Stimulated activated CD8-positive, alpha-beta memory T cell treated with anti-CD3 and anti-CD28 coated beads, Interleukin-4, amount 100 ng/mL, for 24 hours (primary cell): ENCODE results near the gene PCP4.

Experiments
- DNase-seq: peaks from one replicate; pipeline ENCODE4 v3.0.0-alpha.2; 2020; ENCODE audit warnings: low read depth

The PCP4 gene

DNA sequence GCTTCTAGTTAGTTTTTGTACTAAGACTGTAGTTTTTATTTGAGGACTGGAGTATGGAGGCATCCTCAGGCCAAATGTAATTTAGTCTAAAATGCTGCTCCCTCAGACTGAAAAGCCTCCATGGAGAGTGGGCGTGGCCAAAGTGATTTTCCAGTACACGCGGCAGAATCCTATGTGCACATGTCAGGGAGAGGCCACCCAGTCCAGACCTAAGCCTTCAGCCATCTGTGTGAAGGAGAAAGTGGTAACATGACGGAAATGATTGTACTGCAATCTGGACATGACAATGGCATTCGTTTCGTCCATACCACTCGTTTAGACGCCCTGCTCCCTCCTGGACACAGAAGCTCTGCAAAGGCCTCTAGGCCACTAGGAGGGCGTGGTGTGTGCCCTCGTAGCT, 56.2 kb downstream of the PCP4 start:
- DNase-seq, result no peak

DNA sequence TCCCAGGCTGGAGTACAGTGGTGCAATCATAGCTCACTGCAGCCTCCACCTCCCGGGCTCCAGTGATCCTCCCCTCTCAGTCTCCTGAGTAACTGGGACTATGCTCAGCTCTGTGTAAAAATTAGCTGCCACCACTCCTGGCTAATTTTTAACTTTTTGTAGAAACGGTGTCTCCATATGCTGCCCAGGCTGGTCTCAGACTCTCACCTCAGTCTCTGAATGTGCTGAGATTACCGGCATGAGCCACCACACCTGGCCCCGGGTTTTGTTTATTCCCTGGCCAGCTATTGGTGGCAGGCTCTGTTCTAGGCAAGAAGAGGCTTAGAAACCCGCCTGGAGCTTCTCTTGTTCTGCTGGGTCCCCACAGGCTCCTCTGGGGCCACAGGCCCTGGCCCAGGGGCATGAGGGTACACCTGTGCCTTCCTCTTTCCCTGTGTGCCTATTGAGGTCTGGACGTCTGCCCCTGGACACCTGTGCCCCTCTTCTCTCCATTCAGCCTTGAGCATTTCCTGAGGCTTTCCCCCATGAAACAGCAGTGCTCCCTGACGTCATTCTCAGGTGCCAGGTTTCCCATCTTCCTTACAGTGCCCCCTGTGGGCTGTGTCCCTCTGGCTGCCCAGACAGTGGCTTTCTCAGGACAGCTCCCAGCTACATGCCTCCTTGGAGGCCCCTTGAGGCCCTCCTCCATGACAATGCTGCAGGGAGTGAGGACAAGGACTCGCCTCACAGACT, 57.5 kb downstream of the PCP4 start:
- no peak for DNase-seq

DNA sequence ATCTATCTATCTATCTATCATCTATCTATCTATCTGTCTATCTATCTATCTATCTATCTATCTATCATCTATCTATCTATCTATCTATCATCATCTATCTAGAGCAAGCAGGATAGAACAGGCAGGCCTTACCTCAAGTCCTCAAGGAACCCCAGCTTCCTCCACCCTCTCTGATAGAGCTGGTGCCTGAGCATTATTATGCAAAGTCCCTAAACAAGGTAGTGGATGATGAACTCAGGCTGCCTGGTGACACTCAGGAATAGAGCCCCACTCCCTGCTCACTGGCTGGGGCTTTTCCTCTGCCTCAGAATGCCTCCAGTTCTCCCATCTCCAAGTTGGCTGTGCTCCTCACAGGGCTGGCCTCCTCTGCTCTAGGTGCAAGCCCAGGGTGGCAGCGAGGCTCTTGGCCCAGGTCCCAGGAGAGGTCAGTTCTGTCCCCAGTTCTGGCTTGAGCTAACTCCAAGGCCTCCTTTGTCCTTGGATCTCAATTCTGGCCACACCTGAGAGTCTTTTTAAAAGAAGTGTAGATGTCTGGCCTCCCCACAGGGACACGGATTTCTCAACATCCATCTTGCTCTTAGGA, 60.2 kb downstream of the PCP4 start:
- no peak for DNase-seq

DNA sequence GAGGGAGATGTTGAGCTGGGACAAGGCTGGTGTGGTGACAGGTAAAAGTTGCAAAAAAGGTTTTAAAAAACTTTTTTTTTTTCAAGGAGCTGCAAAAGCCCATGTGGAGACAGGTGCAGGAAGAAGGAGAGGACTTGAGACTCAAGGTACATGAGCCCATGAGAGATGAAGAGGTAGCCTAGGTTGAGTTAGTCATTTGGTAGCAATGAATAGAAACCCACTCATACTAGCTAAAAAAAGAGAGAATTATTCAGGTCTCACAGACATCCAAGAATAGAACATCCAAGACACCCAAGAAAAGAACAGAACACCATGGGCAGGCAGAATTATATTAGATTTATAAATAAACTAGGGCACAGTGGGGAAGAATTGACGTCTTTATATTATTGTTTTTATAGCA, 65.1 kb downstream of the PCP4 start:
- no peak for DNase-seq

DNA sequence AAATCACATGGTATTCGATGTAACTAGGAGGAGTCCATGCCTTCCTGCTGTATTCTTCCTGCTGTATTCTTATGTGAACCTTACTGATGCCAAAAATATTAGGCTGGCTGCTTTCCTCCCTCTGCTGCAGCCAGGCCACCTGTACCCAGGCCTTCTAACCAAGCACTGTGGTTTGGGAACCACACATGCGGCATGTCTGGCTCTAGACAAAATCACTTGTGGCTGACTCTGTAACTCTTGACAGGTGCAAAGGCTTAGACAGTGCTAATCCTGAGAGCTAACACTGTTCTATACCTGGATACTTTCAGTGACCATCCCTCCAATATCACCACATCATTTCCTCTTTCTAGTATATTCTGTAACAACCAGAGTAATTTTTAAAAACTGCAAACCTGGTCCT, 67.7 kb downstream of the PCP4 start:
- DNase-seq, result no peak

DNA sequence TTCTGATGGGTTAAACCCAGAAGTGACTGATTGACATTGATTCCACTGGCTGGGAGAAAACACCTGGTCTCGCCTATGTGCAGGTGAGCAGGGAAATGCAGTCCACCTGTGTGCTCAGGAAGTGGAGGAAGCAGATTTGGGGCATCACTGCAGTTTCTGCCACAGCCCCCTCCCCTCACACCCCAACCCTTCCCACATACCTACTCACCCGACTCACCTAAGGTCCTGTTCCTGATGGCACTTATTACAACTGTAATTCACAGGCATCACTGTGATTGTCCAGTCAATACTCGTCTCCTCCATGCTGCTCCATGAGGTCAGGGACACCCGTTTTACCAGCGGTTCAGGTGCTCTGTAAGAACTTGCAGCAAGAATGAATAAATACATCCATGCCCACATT, 68.5 kb downstream of the PCP4 start:
- no peak for DNase-seq

DNA sequence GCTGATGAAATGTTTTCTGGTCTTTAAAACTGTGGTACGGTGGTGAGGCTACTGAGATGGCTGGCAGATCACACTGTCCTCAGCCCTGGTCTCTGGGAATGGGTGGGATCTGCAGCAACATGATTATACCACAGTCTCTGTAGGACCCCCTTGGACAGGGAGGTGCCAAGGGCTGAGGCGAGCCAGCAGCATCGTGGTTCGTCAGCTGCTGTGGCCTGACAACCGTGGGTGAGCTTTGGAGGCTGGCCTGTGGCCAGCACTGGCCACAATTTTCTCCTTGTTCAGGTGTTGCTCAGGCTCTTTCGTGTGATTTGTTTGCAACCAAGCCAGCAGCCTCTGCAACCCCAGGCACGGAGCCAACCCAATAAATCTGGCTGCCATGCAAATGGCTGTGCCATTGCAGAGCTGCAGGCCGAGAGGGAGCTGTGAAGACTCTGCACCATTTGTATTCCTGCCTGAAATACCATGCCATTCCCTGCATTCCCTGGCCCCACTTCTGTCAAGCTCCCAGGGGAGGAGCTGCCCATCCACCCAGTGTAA, 70.9 kb downstream of the PCP4 start:
- DNase-seq, result no peak

DNA sequence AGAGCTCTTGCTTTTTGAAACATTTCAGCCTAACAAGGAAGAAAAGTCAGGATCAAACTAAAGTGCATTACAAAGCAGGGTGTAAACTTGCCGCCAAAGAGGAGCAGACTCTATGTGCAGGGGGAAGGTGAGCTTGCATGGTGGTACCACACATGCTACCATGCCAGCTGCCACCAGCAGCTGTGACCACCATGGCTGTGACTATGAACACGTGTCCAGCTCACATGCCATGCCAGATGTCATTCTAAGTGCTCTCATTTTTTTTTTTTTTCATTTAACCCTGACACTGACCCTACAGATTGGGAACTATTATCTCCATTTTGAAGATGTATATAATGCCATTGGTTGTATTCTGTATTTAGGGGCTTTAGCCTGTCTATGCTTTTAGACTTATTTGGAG, 79.0 kb downstream of the PCP4 start:
- no peak for DNase-seq

DNA sequence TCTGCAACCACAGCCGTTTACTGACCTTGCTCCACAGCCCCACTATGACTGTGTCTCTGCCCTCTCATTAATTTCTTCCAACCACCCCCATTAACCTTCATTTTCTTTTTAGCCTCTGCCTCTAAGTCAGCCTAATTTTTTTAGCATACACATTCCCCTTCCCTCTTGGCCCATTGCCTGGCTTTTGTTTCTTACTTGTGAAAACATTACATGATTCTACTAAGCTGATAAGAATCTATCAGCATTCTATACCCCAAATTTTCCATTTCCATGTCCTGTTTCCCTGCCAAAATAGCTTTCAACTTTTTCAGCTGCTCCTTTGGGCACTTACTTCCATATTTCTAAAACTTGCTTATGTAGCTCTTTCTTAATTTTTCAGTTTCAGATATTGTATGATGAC, 79.8 kb downstream of the PCP4 start:
- DNase-seq, result no peak

DNA sequence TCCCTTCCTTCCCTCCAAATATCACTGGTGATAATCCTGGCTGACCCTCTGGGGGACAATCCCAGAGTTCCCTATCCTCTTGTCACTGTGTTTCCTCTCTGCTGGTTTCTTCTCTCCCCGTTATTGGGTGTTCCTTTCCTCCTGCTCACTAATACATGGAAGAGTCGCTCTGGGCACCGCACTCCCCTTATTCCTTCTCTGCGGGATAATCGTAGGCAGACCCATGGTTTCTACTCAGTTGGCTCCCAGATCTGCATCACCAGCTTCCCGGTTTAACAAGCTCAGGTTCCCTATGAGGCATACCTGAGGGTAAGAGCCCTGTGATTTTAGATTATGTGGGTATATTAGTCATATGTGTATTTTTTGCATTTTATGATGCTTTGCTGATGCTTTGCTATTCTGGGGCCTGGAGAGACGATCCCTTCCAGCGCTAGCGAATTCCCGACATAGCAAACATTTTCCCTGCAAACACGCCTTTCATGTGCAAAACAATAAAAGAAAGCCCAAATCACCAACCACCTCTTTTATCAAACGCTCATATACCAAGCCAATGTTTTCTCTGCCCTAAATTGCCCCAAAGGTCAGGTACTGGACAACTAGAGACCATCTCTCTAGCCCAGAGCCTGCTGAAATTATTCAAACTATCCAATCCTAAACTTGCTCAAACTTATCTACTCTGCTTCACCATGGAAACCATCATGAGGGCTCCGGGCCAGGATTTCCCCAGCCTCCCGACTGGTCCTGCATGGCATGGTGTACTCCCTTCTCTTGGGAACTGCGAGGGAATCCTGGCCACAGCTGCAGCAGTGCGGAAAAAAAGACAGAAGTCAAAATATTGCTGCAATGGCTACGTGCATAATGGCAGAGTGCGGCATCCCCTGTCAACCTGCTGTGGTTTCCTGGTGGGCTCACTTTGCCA, 84.2 kb downstream of the PCP4 start:
- no peak for DNase-seq

DNA sequence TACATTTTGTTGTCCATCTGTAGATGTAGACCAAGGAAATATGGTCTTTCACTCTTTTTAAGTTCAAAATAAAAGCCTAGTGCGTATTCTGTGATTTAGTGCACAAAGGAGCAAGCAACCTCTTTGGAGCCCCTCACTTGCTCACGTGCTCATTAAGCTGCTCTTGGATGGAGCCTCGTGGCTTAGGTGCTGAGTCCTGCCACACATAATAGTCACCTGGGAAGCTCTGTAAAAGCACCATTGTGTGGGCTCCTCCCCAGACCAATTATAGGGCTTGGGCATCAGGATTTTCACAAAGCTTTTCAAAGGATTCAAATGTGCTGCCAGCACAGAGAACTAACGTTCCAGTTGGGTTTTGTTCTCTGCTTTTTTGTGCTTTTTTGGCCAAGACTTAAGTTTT, 85.0 kb downstream of the PCP4 start:
- DNase-seq, result no peak

DNA sequence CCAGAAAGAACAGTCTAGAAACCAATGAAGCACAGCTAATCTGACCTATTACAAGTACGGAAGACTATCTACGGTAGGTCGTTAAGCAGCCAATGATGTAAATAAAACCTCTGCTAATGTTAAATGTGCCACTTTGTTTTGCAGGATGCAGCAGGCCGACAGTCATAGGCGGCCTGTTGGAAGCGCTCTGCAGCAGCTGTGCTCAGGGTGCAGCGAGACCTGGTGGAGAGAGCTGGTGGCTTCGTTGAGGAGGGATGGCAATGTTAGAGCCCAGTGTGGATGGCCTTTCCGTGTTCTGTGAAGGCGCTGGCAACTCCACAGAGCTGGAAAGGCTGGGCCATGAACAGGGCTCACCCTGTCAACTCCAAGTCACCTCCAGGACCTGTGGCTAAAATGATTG, 87.3 kb downstream of the PCP4 start:
- no peak for DNase-seq

DNA sequence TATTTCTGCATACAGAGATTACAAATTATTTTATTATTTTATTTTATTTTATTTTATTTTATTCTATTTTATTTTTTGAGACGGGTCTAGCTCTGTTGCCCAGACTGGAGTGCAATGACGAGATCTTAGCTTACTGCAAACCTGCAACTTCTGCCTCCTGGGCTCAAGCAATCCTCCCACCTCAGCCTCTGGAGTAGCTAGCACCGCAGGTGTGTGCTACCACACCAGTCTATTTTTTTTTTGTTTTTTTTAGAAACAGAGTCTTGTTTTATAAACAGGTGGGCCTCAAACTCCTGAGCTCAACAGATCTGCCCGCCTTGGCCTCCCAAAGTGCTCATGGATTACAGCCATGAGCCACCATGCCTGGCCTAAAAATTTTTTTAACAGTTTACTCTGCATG, 88.1 kb downstream of the PCP4 start:
- no peak for DNase-seq

DNA sequence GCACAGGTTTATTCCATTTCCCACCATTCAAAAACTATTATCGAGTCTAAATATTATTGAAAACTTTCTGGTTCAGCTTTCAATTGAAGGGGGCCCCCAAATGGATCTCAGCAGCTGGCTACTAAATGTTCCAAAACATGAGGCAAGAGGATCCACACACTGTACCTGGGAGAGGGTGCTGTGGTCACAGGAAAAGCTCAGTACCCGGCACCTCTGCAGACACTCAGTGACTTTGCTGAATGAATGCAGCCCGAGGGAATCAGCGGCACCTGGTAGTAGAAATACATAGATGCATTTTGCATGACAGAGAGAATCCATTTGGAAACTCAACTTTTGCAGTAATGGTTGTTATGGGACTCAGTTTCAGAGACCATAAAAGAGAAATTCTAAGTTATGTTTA, 89.3 kb downstream of the PCP4 start:
- no peak for DNase-seq

DNA sequence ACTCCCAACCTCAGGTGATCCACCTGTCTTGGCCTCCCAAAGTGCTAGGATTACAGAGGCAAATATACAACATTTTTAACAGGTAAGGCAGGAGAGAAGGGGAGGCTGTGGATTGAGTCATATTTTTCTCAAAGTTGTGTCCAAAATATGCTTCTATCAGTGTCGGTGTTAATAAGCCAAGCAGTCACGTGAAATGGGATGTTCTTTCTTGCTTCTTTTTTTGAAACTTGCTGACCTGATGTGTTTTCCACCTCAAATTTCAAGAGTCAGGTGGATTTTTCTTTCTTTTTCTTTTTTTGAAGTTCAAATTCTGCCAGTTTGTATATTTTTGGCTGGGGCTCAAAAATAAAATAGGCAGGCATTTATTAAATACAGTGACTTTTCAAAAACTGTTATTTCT, 91.5 kb downstream of the PCP4 start:
- no peak for DNase-seq

DNA sequence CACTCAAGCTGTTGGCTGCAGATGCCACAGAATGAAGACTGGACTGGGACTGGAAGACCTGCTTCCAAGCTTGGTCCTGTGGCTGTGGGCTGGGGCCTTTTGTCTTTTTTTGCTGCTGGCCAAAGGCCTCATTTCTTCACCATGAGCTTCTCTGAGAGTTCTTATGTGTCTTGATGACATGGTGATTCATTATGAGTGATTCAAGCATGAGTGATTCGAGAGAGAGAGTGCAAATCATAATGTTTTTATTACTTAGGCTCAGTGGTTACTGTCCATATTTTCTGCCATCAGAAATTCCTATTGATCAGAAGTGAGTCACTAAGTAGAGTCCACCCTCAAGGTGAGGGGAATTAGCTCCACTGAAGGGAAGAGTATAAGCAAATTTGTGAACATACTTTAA, 94.0 kb downstream of the PCP4 start:
- DNase-seq, result no peak

DNA sequence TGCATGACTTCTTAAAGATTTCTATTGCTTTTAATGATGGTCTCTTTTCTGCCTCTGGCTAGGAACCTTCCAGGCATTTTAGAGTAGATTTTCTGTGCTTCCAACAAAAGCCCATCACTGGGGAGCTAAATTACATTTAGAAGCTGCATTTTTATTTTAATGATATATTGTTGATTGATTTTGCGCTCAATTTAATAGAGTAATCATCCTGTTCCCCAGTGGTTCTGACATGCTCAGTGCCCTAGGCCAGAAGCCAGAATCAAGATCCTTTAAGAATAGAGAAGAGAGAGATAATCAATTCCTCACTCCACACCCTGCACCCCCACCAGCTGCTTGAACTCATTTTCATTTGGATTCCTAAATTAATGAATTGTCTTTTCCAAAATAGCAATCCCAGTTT, 97.8 kb downstream of the PCP4 start:
- DNase-seq, result no peak

DNA sequence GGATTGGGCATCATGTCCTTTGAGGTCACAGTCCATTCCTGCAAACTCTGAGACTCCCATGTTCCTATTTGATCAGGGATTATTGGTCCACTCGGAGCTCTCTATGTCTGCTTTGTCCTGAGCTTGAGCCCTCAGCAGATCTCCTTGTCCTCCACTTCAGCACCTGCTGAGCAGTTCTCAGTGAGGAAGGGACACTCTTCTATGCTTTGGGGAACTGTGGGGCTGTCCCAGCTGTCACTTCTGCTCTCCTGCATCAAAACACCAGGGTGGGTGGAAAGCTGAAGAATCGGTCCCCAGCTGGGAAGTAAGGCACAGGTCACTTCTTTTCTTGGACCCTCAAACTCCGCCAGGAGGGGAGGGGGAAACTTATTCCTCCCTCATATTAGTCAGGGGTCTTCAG, 99.5 kb downstream of the PCP4 start:
- no peak for DNase-seq

DNA sequence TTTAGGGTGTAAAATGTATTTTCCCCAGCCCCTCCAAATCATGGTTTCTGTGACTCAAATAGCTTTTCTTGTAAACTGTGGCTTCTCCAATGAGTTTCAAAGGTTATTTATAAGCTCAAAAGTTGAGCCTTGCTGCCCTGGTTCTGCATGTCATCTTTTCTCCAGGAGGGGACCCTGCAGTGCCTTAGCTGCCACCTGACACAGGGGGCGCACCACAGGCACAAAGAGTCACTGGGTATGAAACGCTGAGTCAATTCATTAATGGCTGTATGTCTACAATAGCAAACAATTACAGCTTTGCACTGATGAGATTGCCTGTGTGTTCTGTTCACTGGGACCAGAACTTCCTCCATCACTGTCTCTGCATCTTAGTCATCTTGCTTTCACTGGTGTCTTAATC, 100.8 kb downstream of the PCP4 start:
- DNase-seq, result no peak

DNA sequence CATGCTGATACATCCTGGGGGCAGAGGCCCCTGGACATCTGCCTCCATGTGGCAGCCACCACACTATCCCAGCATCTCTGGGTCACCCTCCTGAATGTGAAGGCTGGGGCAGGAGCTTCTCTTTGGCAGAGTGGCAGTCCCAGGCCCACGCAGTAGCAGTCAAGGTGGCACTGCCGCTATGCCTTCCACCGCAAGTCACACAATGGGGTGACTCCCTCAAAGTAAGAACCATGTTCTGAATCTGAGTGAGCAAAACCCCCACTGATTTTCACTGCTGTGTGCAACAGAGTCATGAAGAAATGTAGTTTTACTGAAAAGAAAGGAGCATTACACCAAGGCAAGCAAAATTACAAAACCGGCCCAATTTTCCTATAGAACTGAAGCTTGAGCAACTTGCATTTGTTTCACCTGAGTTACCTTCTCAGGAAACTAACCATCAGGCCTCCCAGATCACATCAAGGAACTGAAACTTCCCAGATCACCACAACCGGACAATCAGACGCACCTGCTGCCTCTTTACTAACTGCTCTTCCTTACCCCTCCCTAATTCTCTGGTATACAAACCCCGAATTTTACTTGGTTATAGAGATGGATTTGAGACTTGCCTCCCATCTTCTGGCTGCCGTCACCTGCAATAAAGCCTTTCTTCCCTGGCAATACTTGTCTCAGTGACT, 102.6 kb downstream of the PCP4 start:
- no peak for DNase-seq

DNA sequence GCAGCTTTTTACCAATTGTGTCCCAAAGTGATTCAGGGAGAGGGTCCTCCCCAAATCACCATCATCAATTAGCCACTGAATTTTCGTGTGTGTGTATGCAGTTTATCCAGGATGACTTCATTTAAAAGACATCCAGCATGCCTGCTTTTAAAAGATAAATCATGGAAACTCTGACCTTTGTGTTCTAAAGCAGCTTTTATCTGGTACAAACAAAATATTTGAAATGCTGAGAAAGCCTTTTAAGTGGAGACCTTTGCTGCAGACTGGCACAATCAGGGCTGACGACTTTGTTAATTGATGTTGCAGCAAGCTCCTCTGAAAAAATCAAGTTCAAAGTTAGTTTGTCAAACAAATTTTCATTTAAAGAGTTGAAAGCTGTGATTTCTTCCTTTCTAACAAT, 104.7 kb downstream of the PCP4 start:
- DNase-seq, result no peak

DNA sequence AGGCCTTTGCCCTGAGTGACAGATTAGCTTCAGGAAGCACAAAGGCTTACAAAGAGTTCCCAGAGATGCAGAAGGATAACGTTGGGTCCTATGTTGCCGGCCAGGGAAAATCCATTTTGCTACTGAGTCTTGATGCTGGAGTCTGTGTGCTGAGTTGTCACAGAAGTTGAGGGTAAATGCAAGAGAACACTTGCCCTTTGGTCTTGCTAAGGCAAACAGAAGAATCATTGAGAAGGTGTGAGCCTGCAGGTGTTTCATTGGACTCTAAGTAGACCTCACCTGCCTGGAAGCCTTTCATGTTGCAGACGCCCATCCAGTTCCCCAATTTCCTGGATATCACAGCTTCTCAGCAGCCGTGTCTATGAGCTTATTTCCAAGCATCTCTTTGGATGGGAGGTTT, 105.2 kb downstream of the PCP4 start:
- no peak for DNase-seq
